ENCODE data around the gene CNGA3.

- TF ChIP-seq TBL1XR1 (IDR thresholded peaks at IDR 0.05; ENCODE audit: low read depth, low read length) (no peak), CTCF (IDR thresholded peaks at IDR 0.05 in 2 of 3, conservative IDR thresholded peaks at IDR 0.05 in 1 of 3; ENCODE audit: control insufficient read depth in 2 of 3, extremely low read depth in 1 of 3, insufficient read depth in 1 of 3, low read depth in 3 of 3, low read length in 3 of 3) (no peak), MXI1 (IDR thresholded peaks at IDR 0.05; ENCODE audit: low read depth, low read length) (no peak), SPI1 (IDR thresholded peaks at IDR 0.05; ENCODE audit: borderline replicate concordance, insufficient read depth, low read depth, low read length) (no peak), NFYB (IDR thresholded peaks at IDR 0.05; ENCODE audit: insufficient read depth, low read depth, low read length) (no peak), CBFB (IDR thresholded peaks at IDR 0.05; ENCODE audit: low read depth) (no peak), ETV6 (conservative IDR thresholded peaks at IDR 0.05 in 1 of 2, IDR thresholded peaks at IDR 0.05 in 1 of 2; ENCODE audit: borderline replicate concordance in 1 of 2, low read depth in 1 of 2) (no peak), SMAD1 (IDR thresholded peaks at IDR 0.05; ENCODE audit: low read depth, partially characterized antibody) (no peak), POLR2AphosphoS5 (IDR thresholded peaks at IDR 0.05; ENCODE audit: low read length) (no peak)
Observed at GRCh38 chr2:98405301-98405700, 59.0 kb downstream of the CNGA3 start.
